ENCODE data around the gene GLTP. TPM values are rescaled to one million over a fixed set of nuclear protein-coding genes. Genes with fewer than 3 reads are reported as not detected.

Gene GLTP
- total and polyA plus RNA-seq, 2 experiments from 2014 or later: 92.8 to 96.5 TPM

DNA sequence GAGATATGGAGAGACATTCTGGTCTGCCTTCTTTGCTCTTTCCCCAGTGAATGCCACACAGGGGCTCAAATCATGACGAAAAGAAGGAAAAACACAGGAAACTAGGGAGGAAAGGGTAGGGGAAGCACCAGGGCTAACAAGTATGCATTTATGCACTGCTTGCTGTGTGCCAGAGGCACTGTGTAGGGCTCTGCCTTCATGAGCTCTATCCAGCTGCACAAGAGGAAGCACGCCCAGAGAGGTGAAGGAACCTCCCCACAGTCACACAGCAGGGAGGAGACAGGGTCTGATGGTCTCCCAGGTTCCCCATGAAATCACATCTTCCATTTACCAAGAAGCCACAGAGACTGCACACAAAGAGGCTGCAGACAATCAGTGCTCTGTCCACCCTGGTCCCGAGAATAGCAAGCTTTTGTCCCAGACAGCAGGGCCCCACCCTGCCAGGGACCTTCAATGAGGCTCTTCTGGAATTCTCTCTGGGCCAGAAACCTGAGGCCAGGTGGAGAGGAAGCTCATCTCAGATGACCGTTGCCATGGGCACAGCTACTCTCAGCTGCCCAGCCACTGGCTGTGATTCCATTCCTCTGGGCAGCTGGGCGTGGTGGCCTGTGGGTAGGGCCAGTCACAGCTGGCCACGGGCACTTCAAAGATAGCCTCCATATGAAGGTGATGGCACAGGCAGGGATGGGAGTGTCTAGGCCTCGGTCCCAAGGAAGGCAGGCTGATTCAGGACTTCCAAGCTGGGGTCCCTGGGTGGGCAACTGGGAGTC, 39.9 kb downstream of the GLTP start:
- Histone ChIP-seq H3K36me3 (ENCODE audit: low read depth) (no peaks in the 10 kb centered on the region), H3K9ac (no peak overlapping the region), H3K4me3 (no peak overlapping the region), H3K9me3 (ENCODE audit: low read depth) (no peaks in the 10 kb centered on the region), H3K4me1 (ENCODE audit: insufficient read depth) (peaks cover 5% of the 10 kb centered on the region; the same call in 1 of the 2 replicates), H3K79me2 (ENCODE audit: insufficient read depth) (no peaks in the 10 kb centered on the region), H4K20me1 (ENCODE audit: insufficient read depth) (no peaks in the 10 kb centered on the region), H3K27ac (no peak overlapping the region), H3K4me2 (ENCODE audit: unreplicated experiment) (no peak overlapping the region), H3K9me2 (ENCODE audit: insufficient read depth) (no peaks in the 10 kb centered on the region), H3F3A (ENCODE audit: insufficient read depth) (peaks cover 23% of the 10 kb centered on the region), H3K27me3 (replicated peaks; ENCODE audit: insufficient read depth) (no peaks in the 10 kb centered on the region), H2AFZ (no peak overlapping the region)
- in situ Hi-C loops (cut with MboI): no loop called here
- DNase-seq: peak; percentile 29
- 80 to 83% methylated on average over 7 of the region's 7 CpGs for WGBS, 2 experiments (ENCODE audit: low coverage in 1 of 2, low lambda C conversion rate in 2 of 2, missing lambda C conversion rate in 2 of 2)
- TF ChIP-seq EZH2 (IDR thresholded peaks at IDR 0.05; ENCODE audit: insufficient read depth, poor library complexity, severe bottlenecking) (no peak), EZH2phosphoT487 (IDR thresholded peaks at IDR 0.05; ENCODE audit: insufficient read depth, low read depth) (no peak)

DNA sequence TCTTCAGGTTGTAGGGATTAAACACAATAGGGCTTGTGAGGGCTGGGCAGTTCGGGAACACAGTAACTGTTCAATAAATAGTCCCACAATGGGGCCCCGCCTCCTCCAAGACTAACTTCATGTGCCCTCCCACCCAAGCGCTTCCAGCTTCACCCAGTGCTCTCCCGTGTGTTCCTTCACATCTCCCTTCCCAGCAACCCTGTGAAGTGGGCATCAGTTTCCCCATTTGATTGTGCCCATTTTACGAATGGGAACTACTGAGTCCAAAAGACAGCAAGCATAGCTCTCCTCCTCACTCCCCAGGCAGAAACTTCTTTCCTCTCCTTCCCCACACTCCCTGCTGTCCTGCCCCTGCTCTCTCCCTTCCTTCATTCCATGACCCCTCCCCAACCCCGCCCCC, 40.9 kb downstream of the GLTP start:
- 49 to 52% methylated on average over 6 of the region's 6 CpGs for WGBS, 2 experiments (ENCODE audit: low coverage in 1 of 2, low lambda C conversion rate in 2 of 2, missing lambda C conversion rate in 2 of 2)
- Histone ChIP-seq H3K4me2 (ENCODE audit: unreplicated experiment) (no peak overlapping the region), H3K36me3 (ENCODE audit: low read depth) (no peaks in the 10 kb centered on the region), H3K9me2 (ENCODE audit: insufficient read depth) (no peaks in the 10 kb centered on the region), H3K79me2 (ENCODE audit: insufficient read depth) (no peaks in the 10 kb centered on the region), H3K9me3 (ENCODE audit: low read depth) (no peaks in the 10 kb centered on the region), H4K20me1 (ENCODE audit: insufficient read depth) (no peaks in the 10 kb centered on the region), H3K27me3 (replicated peaks; ENCODE audit: insufficient read depth) (no peaks in the 10 kb centered on the region), H3K4me1 (ENCODE audit: insufficient read depth) (peaks cover 5% of the 10 kb centered on the region; the same call in 1 of the 2 replicates), H3F3A (ENCODE audit: insufficient read depth) (peaks cover 23% of the 10 kb centered on the region), H3K9ac (no peak overlapping the region), H3K4me3 (no peak overlapping the region), H3K27ac (no peak overlapping the region), H2AFZ (no peak overlapping the region)
- TF ChIP-seq EZH2 (IDR thresholded peaks at IDR 0.05; ENCODE audit: insufficient read depth, poor library complexity, severe bottlenecking) (no peak), EZH2phosphoT487 (IDR thresholded peaks at IDR 0.05; ENCODE audit: insufficient read depth, low read depth) (no peak)
- no peak for DNase-seq
- in situ Hi-C loops (cut with MboI): no loop called here

DNA sequence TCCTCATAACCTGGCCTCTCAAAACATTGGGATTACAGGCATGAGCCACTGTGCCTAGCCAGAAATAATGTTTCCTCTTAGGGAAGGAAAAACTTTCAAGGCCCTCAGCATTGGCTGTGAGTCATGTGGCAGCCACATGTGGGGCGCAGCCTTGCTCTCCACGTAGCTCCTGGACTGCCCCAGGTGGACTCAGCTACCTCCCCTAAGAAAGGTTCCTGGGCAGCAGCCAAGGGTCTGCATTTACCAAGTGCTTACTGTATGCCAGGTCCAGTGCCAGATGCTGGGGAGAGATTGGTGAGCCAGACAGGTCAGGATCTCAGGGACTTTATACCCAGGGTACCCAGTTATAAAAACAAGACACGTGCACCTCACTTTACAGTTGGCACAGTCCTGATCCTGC, 43.4 kb downstream of the GLTP start:
- Histone ChIP-seq H3K4me1 (ENCODE audit: insufficient read depth) (peaks cover 5% of the 10 kb centered on the region; the same call in 1 of the 2 replicates), H3K27ac (peak overlapping the region; percentile 81; the same call in 1 of the 2 replicates), H3K36me3 (ENCODE audit: low read depth) (no peaks in the 10 kb centered on the region), H3F3A (ENCODE audit: insufficient read depth) (peaks cover 19% of the 10 kb centered on the region), H3K4me3 (no peak overlapping the region), H4K20me1 (ENCODE audit: insufficient read depth) (no peaks in the 10 kb centered on the region), H3K79me2 (ENCODE audit: insufficient read depth) (no peaks in the 10 kb centered on the region), H3K9me3 (ENCODE audit: low read depth) (no peaks in the 10 kb centered on the region), H3K27me3 (replicated peaks; ENCODE audit: insufficient read depth) (no peaks in the 10 kb centered on the region), H2AFZ (no peak overlapping the region), H3K9ac (no peak overlapping the region), H3K4me2 (ENCODE audit: unreplicated experiment) (no peak overlapping the region), H3K9me2 (ENCODE audit: insufficient read depth) (no peaks in the 10 kb centered on the region)
- 50 to 51% methylated on average over 3 of the region's 3 CpGs for WGBS, 2 experiments (ENCODE audit: low coverage in 1 of 2, low lambda C conversion rate in 2 of 2, missing lambda C conversion rate in 2 of 2)
- in situ Hi-C loops (cut with MboI): no loop called here
- no peak for TF ChIP-seq EZH2phosphoT487 (IDR thresholded peaks at IDR 0.05; ENCODE audit: insufficient read depth, low read depth)
- TF ChIP-seq EZH2 (IDR thresholded peaks at IDR 0.05; ENCODE audit: insufficient read depth, poor library complexity, severe bottlenecking): no peak
- peak; percentile 56 for DNase-seq

DNA sequence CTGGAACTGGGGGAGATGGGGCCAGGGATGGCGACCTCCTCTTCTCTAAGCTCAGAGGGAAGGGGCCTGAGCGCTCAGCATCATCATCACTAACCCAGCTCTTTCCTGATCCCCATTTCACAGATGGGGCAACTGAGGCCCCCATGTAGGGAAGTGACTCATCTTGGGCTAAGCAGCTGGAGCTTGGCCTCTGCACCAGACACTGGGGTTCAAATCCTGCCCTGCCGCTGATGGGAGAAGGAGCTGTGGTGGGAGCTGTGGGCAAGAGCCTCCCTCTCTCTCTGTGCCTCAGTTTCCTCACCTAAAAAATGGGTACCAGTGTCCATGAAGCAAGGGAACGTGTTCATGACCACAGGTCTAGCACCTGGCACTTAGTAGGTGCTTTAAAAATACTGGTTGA, 44.5 kb downstream of the GLTP start:
- Histone ChIP-seq H3K79me2 (ENCODE audit: insufficient read depth) (no peaks in the 10 kb centered on the region), H3K27ac (no peak overlapping the region), H4K20me1 (ENCODE audit: insufficient read depth) (no peaks in the 10 kb centered on the region), H2AFZ (no peak overlapping the region), H3K4me1 (ENCODE audit: insufficient read depth) (peaks cover 5% of the 10 kb centered on the region; the same call in 1 of the 2 replicates), H3K36me3 (ENCODE audit: low read depth) (no peaks in the 10 kb centered on the region), H3K4me2 (ENCODE audit: unreplicated experiment) (no peak overlapping the region), H3K9me2 (ENCODE audit: insufficient read depth) (no peaks in the 10 kb centered on the region), H3K9me3 (ENCODE audit: low read depth) (no peaks in the 10 kb centered on the region), H3F3A (ENCODE audit: insufficient read depth) (peaks cover 19% of the 10 kb centered on the region), H3K4me3 (no peak overlapping the region), H3K27me3 (replicated peaks; ENCODE audit: insufficient read depth) (no peaks in the 10 kb centered on the region), H3K9ac (no peak overlapping the region)
- TF ChIP-seq EZH2 (IDR thresholded peaks at IDR 0.05; ENCODE audit: insufficient read depth, poor library complexity, severe bottlenecking) (no peak), EZH2phosphoT487 (IDR thresholded peaks at IDR 0.05; ENCODE audit: insufficient read depth, low read depth) (no peak)
- in situ Hi-C loops (cut with MboI): no loop called here
- DNase-seq: no peak
- WGBS, 2 experiments (ENCODE audit: low coverage in 1 of 2, low lambda C conversion rate in 2 of 2, missing lambda C conversion rate in 2 of 2): 89 to 94% methylated on average over 4 of the region's 4 CpGs
